Trophoblast cell (in vitro differentiated cells and primary cell): Measurements from ENCODE around the gene DUSP8.
"Not testable (repeated sequence)": the region's sequence is repeated elsewhere in the genome, so short reads cannot be mapped to it uniquely, and the experiment has no call there.

Experiments used
- DNase-seq, 2 donors: peaks; one replicate each; pipeline ENCODE4 v3.0.0-alpha.2; 2016
- H2AFZ ChIP-seq: 2 replicates; pipeline ENCODE4 v1.6.1; 2013; ENCODE audit warnings: low read length, moderate library complexity, mild to moderate bottlenecking; ENCODE audit not compliant: insufficient read depth, poor library complexity
- H2AK5ac ChIP-seq: 2 replicates; pipeline ENCODE4 v1.6.1; 2013; ENCODE audit warnings: mild to moderate bottlenecking, low read length
- H2BK120ac ChIP-seq: 2 replicates; pipeline ENCODE4 v1.6.1; 2013; ENCODE audit warnings: low read length, mild to moderate bottlenecking, moderate library complexity; ENCODE audit not compliant: insufficient read depth, poor library complexity
- H2BK12ac ChIP-seq: 2 replicates; pipeline ENCODE4 v1.6.1; 2013; ENCODE audit warnings: mild to moderate bottlenecking, low read length, moderate library complexity
- H2BK5ac ChIP-seq: 2 replicates; pipeline ENCODE4 v1.6.1; 2013; ENCODE audit warnings: low read length, low read depth, moderate library complexity, mild to moderate bottlenecking; ENCODE audit not compliant: poor library complexity
- H3K14ac ChIP-seq: 2 replicates; pipeline ENCODE4 v1.6.1; 2013; ENCODE audit warnings: mild to moderate bottlenecking, low read length
- H3K18ac ChIP-seq: 2 replicates; pipeline ENCODE4 v1.6.1; 2013; ENCODE audit warnings: mild to moderate bottlenecking, low read length
- H3K23ac ChIP-seq: 2 replicates; pipeline ENCODE4 v1.6.1; 2013; ENCODE audit warnings: low read length
- H3K27ac ChIP-seq: 2 replicates; pipeline ENCODE4 v1.5.1; 2013; ENCODE audit warnings: low read depth, mild to moderate bottlenecking, inconsistent platforms, low read length, moderate library complexity
- H3K27me3 ChIP-seq: 2 replicates; pipeline ENCODE4 v1.6.1; 2013; ENCODE audit warnings: inconsistent platforms, mild to moderate bottlenecking, low read length, moderate library complexity; ENCODE audit not compliant: insufficient read depth
- H3K36me3 ChIP-seq, 2 experiments: 1 replicate in 1 of 2; 2 replicates in 1 of 2; pipeline ENCODE4 v1.6.1; 2013; ENCODE audit warnings: low read length in 2 of 2, mild to moderate bottlenecking in 2 of 2, moderate library complexity in 1 of 2; ENCODE audit not compliant: insufficient read depth in 2 of 2, control insufficient read depth in 1 of 2
- H3K4ac ChIP-seq: 2 replicates; pipeline ENCODE4 v1.6.1; 2013; ENCODE audit warnings: low read depth, mild to moderate bottlenecking, low read length, moderate library complexity
- H3K4me1 ChIP-seq, 2 experiments: 1 replicate in 1 of 2; 2 replicates in 1 of 2; pipeline ENCODE4 v1.6.1; 2013; ENCODE audit warnings: low read length in 2 of 2, mild to moderate bottlenecking in 2 of 2, moderate library complexity in 1 of 2; ENCODE audit not compliant: insufficient read depth in 2 of 2, control insufficient read depth in 1 of 2
- H3K4me2 ChIP-seq: 2 replicates; pipeline ENCODE4 v1.6.1; 2013; ENCODE audit warnings: inconsistent platforms, mild to moderate bottlenecking, low read length, moderate library complexity
- H3K4me3 ChIP-seq: 2 replicates; pipeline ENCODE4 v1.5.1; 2013; ENCODE audit warnings: mild to moderate bottlenecking, low read depth, low read length, inconsistent platforms
- H3K79me1 ChIP-seq: one replicate; pipeline ENCODE4 v1.6.1; 2013; ENCODE audit warnings: low read length
- H3K79me2 ChIP-seq: 2 replicates; pipeline ENCODE4 v1.6.1; 2013; ENCODE audit warnings: low read length, mild to moderate bottlenecking; ENCODE audit not compliant: control insufficient read depth, insufficient read depth, poor library complexity
- H3K9ac ChIP-seq: 2 replicates; pipeline ENCODE4 v1.6.1; 2013; ENCODE audit warnings: mild to moderate bottlenecking, low read length
- H3K9me3 ChIP-seq: 2 replicates; pipeline ENCODE4 v1.6.1; 2013; ENCODE audit warnings: low read depth, mild to moderate bottlenecking, control low read depth, inconsistent platforms, low read length; ENCODE audit not compliant: insufficient read depth
- H4K12ac ChIP-seq: 2 replicates; pipeline ENCODE4 v1.6.1; 2013; ENCODE audit warnings: low read depth, mild to moderate bottlenecking, low read length, moderate library complexity
- H4K8ac ChIP-seq: 2 replicates; pipeline ENCODE4 v1.6.1; 2013; ENCODE audit warnings: low read depth, mild to moderate bottlenecking, low read length, moderate library complexity
- H4K91ac ChIP-seq: one replicate; pipeline ENCODE4 v1.6.1; 2013; ENCODE audit warnings: low read depth, mild to moderate bottlenecking, low read length, moderate library complexity
- WGBS: extraction: QIAGEN DNeasy Blood & Tissue Kit; methylation state at CpG from one replicate; pipeline ENCODE4 v1.1.7; 2013; ENCODE audit warnings: missing lambda C conversion rate; ENCODE audit not compliant: insufficient read length, insufficient coverage; ENCODE audit errors: extremely low coverage; 5-methylcytosine and 5-hydroxymethylcytosine counted together

Gene DUSP8

GRCh38 chr11:1510351-1510750 lies 61.7 kb downstream of the DUSP8 start:
- not testable (repeated sequence) for H3K27ac ChIP-seq, H3K9ac ChIP-seq, DNase-seq, H2BK120ac ChIP-seq, H3K27me3 ChIP-seq, H3K4me3 ChIP-seq, H4K8ac ChIP-seq, H3K79me1 ChIP-seq, H3K36me3 ChIP-seq, H3K4me2 ChIP-seq, H3K79me2 ChIP-seq, H4K91ac ChIP-seq, H3K9me3 ChIP-seq, H4K12ac ChIP-seq, H3K4ac ChIP-seq, H2AFZ ChIP-seq, H2AK5ac ChIP-seq, H3K23ac ChIP-seq, H3K14ac ChIP-seq, H3K4me1 ChIP-seq, H3K18ac ChIP-seq, H2BK12ac ChIP-seq, H2BK5ac ChIP-seq
- WGBS, result no CpG with 5 or more reads among the region's 18 CpGs

- H3K27ac ChIP-seq, result no peak overlapping the region
- H3K9ac ChIP-seq, result no peak overlapping the region
- peaks cover 4% of the 10 kb centered on the region for H3K79me2 ChIP-seq
- no peak overlapping the region for H2BK120ac ChIP-seq
- WGBS, result no CpG with 5 or more reads among the region's 20 CpGs
- no peak overlapping the region for H3K4me2 ChIP-seq
- H3K4ac ChIP-seq, result no peak overlapping the region
- no peak overlapping the region for H2AK5ac ChIP-seq
- no peaks in the 10 kb centered on the region for H3K9me3 ChIP-seq
- no peak overlapping the region for H2AFZ ChIP-seq
- no peak overlapping the region for H4K8ac ChIP-seq
- no peaks in the 10 kb centered on the region for H3K36me3 ChIP-seq
- no peak overlapping the region for H2BK5ac ChIP-seq
- H3K4me3 ChIP-seq, result no peak overlapping the region
- no peak overlapping the region for H3K14ac ChIP-seq
- no peaks in the 10 kb centered on the region for H3K79me1 ChIP-seq
- H3K27me3 ChIP-seq, result no peaks in the 10 kb centered on the region
- H3K23ac ChIP-seq, result no peak overlapping the region
- no peaks in the 10 kb centered on the region for H3K4me1 ChIP-seq
- H3K18ac ChIP-seq, result no peak overlapping the region
- H4K12ac ChIP-seq, result no peak overlapping the region
- DNase-seq, result no peak
- no peak overlapping the region for H4K91ac ChIP-seq
- no peak overlapping the region for H2BK12ac ChIP-seq
Measured at GRCh38 chr11:1509626-1510255, 62.3 kb downstream of the DUSP8 start.

- Histone ChIP-seq H3K4ac (no peak overlapping the region), H3K4me3 (no peak overlapping the region), H2BK12ac (no peak overlapping the region), H3K18ac (peak overlapping the region; percentile 37), H3K4me2 (no peak overlapping the region), H2AFZ (no peak overlapping the region), H2BK5ac (no peak overlapping the region), H3K36me3 (no peaks in the 10 kb centered on the region), H2AK5ac (no peak overlapping the region), H3K9ac (no peak overlapping the region), H4K8ac (no peak overlapping the region), H2BK120ac (no peak overlapping the region), H3K79me1 (no peaks in the 10 kb centered on the region), H3K27ac (no peak overlapping the region), H4K91ac (no peak overlapping the region), H3K14ac (no peak overlapping the region), H3K9me3 (no peaks in the 10 kb centered on the region), H3K23ac (no peak overlapping the region), H3K79me2 (peaks cover 4% of the 10 kb centered on the region), H3K27me3 (no peaks in the 10 kb centered on the region), H4K12ac (no peak overlapping the region), H3K4me1 (no peaks in the 10 kb centered on the region)
- no peak for DNase-seq
- no CpG with 5 or more reads among the region's 10 CpGs for WGBS
Measured at GRCh38 chr11:1508986-1509385, 63.1 kb downstream of the DUSP8 start.

GRCh38 chr11:1508491-1508891 lies 63.6 kb downstream of the DUSP8 start:
- no peak overlapping the region for H2AK5ac ChIP-seq
- WGBS, result no CpG with 5 or more reads among the region's 15 CpGs

More at GRCh38 chr11:1508491-1508891, 63.6 kb downstream of the DUSP8 start:
- H3K4me1 ChIP-seq, result no peaks in the 10 kb centered on the region
- H3K4me2 ChIP-seq, result no peak overlapping the region
- H2AFZ ChIP-seq, result no peak overlapping the region
- H4K91ac ChIP-seq, result no peak overlapping the region
- H3K23ac ChIP-seq, result no peak overlapping the region
- no peak overlapping the region for H3K4ac ChIP-seq
- H2BK12ac ChIP-seq, result no peak overlapping the region
- no peak overlapping the region for H4K12ac ChIP-seq
- no peak overlapping the region for H3K9ac ChIP-seq
- H4K8ac ChIP-seq, result no peak overlapping the region
- no peak overlapping the region for H3K4me3 ChIP-seq
- no peak overlapping the region for H3K14ac ChIP-seq
- DNase-seq, result no peak
- no peak overlapping the region for H3K18ac ChIP-seq
- no peak overlapping the region for H2BK120ac ChIP-seq
- no peaks in the 10 kb centered on the region for H3K9me3 ChIP-seq
- no peaks in the 10 kb centered on the region for H3K36me3 ChIP-seq
- no peaks in the 10 kb centered on the region for H3K27me3 ChIP-seq
- H3K27ac ChIP-seq, result no peak overlapping the region
- H3K79me1 ChIP-seq, result no peaks in the 10 kb centered on the region
- H2BK5ac ChIP-seq, result no peak overlapping the region
- H3K79me2 ChIP-seq, result peaks cover 4% of the 10 kb centered on the region
